SK-N-SH treated with all-trans-retinoic acid at 6 μM for 48 hours (cell line): ENCODE data around the gene THAP7.

Source experiments
- ATAC-seq: fragments of 200-7000 bp; cut with Tn5 transposase; 3 replicates; pipeline ENCODE4 v1.9.1; 2020; ENCODE audit warnings: mild to moderate bottlenecking, moderate library complexity
- ISL1 ChIP-seq: fragments of 250-450 bp; sonication (Bioruptor Pico); IDR thresholded peaks from 2 replicates; pipeline ENCODE4 v2.1.2; 2022; ENCODE audit warnings: mild to moderate bottlenecking, moderate library complexity
- OSR1 ChIP-seq: fragments of 250-450 bp; sonication (Bioruptor Pico); IDR thresholded peaks from 2 replicates; pipeline ENCODE4 v1.8.0; 2022; ENCODE audit warnings: moderate library complexity, mild to moderate bottlenecking, inconsistent platforms
- PATZ1 ChIP-seq: fragments of 250-450 bp; sonication (Bioruptor Pico); IDR thresholded peaks from 2 replicates; pipeline ENCODE4 v1.8.0; 2020; ENCODE audit warnings: mild to moderate bottlenecking, moderate library complexity, borderline replicate concordance
- POU6F1 ChIP-seq: fragments of 250-450 bp; sonication (Bioruptor Pico); IDR thresholded peaks from 2 replicates; pipeline ENCODE4 v1.8.0; 2021; ENCODE audit warnings: low read depth, mild to moderate bottlenecking, moderate library complexity, borderline replicate concordance
- PPARA ChIP-seq: fragments of 250-450 bp; sonication (Bioruptor Pico); IDR thresholded peaks from 2 replicates; pipeline ENCODE4 v1.5.0; 2020; ENCODE audit warnings: mild to moderate bottlenecking, borderline replicate concordance
- TCF4 ChIP-seq: fragments of 250-450 bp; sonication (Bioruptor Pico); IDR thresholded peaks from 2 replicates; pipeline ENCODE4 v1.8.0; 2021; ENCODE audit warnings: mild to moderate bottlenecking, moderate library complexity, borderline replicate concordance
- TSHZ2 ChIP-seq: fragments of 250-450 bp; sonication (Bioruptor Pico); IDR thresholded peaks from 2 replicates; pipeline ENCODE4 v1.5.0; 2020; ENCODE audit warnings: mild to moderate bottlenecking, moderate library complexity
- ZNF565 ChIP-seq: fragments of 450-650 bp; formaldehyde crosslinking; conservative IDR thresholded peaks from 2 replicates; pipeline ENCODE4 v1.5.0; 2020; ENCODE audit warnings: low read depth, mild to moderate bottlenecking, moderate library complexity
- ZNF70 ChIP-seq: fragments of 450-650 bp; formaldehyde crosslinking; IDR thresholded peaks from 2 replicates; pipeline ENCODE4 v1.5.0; 2020; ENCODE audit warnings: mild to moderate bottlenecking, moderate library complexity

Gene THAP7

GRCh38 chr22:21018314-21018713 lies 16.4 kb upstream of the THAP7 start:
- TF ChIP-seq ZNF565 (CRISPR knock-in tag) (no peak), ZNF70 (CRISPR knock-in tag) (peak; percentile 94), OSR1 (CRISPR knock-in tag) (no peak)

DNA sequence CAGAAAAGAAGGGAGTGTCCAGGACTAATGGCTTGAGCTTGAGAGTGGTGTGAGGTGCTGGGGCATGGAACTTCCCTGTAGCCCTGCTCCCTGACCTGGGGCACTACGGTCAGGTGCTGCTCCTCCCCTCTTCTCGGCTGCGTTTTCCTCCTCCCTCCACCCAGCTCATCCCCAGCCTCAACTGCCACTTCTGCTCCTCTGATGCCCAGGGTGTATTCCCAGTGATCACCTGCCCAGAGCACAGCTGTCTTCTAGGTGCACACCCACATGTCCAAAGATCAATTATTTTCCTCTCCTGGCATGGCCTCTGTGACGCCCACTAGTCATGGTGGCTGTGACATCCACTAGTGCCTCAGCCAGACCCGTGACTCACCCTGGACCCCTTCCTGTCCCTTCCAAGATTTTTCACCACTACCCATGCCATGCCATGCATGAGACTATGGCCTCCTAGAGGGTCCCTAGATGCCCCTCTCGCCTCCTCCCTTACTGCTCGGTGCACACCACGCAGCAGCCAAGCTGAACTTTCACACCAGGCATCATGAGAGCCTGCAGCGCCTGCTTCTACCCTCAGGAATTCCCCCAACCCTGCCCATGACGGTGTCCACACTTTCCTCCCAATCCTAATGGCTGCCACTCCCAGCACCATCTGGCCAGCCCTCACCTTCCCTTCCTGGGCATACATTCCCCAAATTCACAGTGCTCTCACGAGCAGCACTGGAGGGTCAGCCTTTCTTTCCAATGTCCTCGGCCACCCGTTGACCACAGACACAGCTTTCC lies 14.9 kb upstream of the THAP7 start:
- no peak for TF ChIP-seq TCF4 (CRISPR knock-in tag)
- no peak for TF ChIP-seq PPARA (CRISPR knock-in tag)
- TF ChIP-seq, all 23 proteins: peak for 0
- ATAC-seq, result no peak

More at GRCh38 chr22:21018314-21018713, 16.4 kb upstream of the THAP7 start:
- ATAC-seq, result no peak

DNA sequence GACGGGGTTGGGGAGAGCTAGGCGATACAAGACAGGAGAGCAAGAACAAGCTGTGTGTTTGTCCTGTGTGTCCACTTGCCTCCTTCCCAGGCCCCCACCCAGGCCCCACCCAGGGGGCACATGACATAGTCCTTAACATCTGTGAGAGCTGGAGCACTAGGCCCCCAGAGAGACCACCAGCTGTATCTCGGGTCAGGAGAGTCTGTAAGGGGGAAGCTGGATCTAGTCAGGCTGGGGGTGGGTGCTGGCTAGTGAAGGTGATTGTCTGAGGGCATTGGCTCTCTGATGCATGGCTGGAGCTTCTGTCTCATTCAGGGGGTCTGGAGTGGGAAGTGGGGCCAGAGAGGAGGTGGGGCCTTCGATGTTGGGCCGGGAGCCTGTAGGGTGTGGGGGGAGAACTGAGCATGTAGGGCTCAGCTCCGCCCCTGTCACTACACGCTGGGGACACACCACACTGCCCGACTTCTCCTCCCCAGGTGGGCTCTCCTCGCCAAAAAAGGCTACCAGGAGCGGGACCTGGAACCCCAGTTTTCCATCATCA lies 13.6 kb upstream of the THAP7 start:
- ATAC-seq, result no peak
- no peak for TF ChIP-seq PATZ1 (CRISPR knock-in tag)
- no peak for TF ChIP-seq POU6F1 (CRISPR knock-in tag)
- no peak for TF ChIP-seq TSHZ2 (CRISPR knock-in tag)
- TF ChIP-seq ISL1 (CRISPR knock-in tag), result no peak
- TF ChIP-seq ZNF70 (CRISPR knock-in tag), result no peak

GRCh38 chr22:21014726-21015465 lies 13.0 kb upstream of the THAP7 start, which contains the start of gene P2RX6:
TSS of gene P2RX6 (plus strand) at chr22:21015165. CDS start at chr22:21015175, 10 bp downstream.
- peak; percentile 70 for ATAC-seq
- no peak for TF ChIP-seq ISL1 (CRISPR knock-in tag)
- TF ChIP-seq TCF4 (CRISPR knock-in tag), result peak; percentile 42; the same call in 1 of the 2 replicates

GRCh38 chr22:21014202-21014725 lies 12.3 kb upstream of the THAP7 start:
- peak; percentile 67; the same call in 1 of the 2 replicates for TF ChIP-seq PPARA (CRISPR knock-in tag)
- no peak for TF ChIP-seq TSHZ2 (CRISPR knock-in tag)
- ATAC-seq, result peak; percentile 94
